GM06990 (cell line): ENCODE data around the gene SNX32.

ENCODE experiments used
- DNase-seq: peaks from one replicate; pipeline ENCODE4 v3.0.0-alpha.2; 2011; ENCODE audit not compliant: insufficient read length; ENCODE audit errors: extremely low read depth
- H3K27me3 ChIP-seq: replicated peaks from 2 replicates; pipeline ENCODE4 v1.6.0; 2011; ENCODE audit warnings: low read length; ENCODE audit not compliant: control insufficient read depth, insufficient read depth
- H3K36me3 ChIP-seq: 2 replicates; pipeline ENCODE4 v1.5.1; 2011; ENCODE audit warnings: low read length; ENCODE audit not compliant: control insufficient read depth, insufficient read depth
- H3K4me3 ChIP-seq: replicated peaks from 2 replicates; pipeline ENCODE4 v1.5.1; 2011; ENCODE audit warnings: low read depth, mild to moderate bottlenecking, control low read depth, low read length
- CTCF ChIP-seq: IDR thresholded peaks from 2 replicates; pipeline ENCODE4 v1.5.1; 2011; ENCODE audit warnings: low read length, control low read depth, mild to moderate bottlenecking, inconsistent platforms; ENCODE audit not compliant: insufficient read depth, poor library complexity, severe bottlenecking

SNX32 gene

GRCh38 chr11:65787649-65788622 lies 45.8 kb upstream of the SNX32 start:
- DNase-seq: no peak
- no peak for TF ChIP-seq CTCF
- Histone ChIP-seq H3K4me3 (no peak overlapping the region), H3K36me3 (no peaks in the 10 kb centered on the region), H3K27me3 (peaks cover 3% of the 10 kb centered on the region)

DNA sequence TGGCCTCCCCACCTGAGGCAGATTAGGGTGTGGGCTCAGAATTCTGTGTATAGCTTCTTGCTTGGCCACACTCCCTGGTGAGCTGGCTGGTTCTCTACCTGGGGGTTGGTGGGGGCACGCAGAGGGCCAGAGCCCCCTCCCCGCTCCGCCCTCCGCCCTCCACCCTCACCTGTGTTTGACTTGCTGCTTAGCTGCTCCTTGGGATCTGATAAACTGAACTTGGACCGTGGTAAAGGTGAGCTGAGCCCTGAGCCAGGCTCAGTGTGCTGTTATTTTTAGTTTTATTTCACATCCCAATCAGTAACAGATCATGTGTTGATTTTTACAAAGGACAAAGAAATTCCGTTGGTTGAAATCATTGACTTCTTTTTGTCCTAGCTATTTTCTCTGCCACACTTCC lies 44.9 kb upstream of the SNX32 start:
- Histone ChIP-seq H3K27me3 (peaks cover 3% of the 10 kb centered on the region), H3K36me3 (no peaks in the 10 kb centered on the region), H3K4me3 (no peak overlapping the region)
- DNase-seq: no peak
- no peak for TF ChIP-seq CTCF

DNA sequence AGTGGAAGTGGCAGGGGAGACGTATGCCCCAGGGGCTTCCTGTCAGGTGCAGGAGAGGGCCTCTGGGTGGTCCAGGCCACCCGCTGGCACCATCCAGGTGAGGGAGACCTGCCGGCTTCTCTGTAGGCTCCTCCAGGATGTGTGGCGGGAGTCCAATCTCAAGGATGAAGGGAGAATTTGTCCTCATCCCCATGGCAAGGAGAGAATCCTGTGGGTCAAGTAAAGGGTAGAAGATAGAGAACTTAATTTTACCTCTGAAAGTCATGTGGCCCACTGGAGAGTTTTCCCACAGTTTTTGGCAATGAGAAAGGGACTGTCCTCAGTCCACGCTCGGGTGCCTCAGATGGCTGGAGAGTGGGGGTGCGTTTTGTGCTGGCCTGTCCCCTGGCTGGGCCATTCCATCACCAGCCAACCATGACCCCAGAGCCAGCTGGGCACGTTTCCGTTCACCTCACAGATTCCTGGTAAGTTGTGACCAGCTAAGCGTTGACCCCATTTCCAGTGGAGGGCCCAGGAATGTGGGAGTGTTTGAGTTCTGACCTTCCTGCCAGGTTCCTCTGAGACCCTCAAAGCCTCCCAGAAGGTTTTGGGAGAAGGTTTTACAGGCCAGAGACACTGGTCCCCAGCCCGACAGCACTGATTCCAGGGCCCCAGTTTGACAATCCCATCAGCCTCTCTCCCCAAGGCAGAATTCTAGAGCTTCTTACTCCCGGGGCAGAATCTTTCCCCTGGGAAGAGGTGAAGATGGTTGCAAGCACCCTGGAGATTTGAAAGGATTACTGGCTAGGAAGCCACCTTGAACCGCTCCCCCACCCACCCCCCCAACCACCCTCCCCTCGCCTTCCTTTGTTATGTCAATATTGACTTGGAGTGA lies 44.3 kb upstream of the SNX32 start:
- H3K27me3 ChIP-seq: peaks cover 3% of the 10 kb centered on the region
- TF ChIP-seq CTCF: no peak
- H3K4me3 ChIP-seq: no peak overlapping the region
- no peaks in the 10 kb centered on the region for H3K36me3 ChIP-seq
- no peak for DNase-seq

GRCh38 chr11:65790104-65790901 lies 43.5 kb upstream of the SNX32 start:
- H3K27me3 ChIP-seq: peaks cover 3% of the 10 kb centered on the region
- no peak for TF ChIP-seq CTCF
- H3K4me3 ChIP-seq: no peak overlapping the region
- H3K36me3 ChIP-seq: no peaks in the 10 kb centered on the region
- DNase-seq: no peak

DNA sequence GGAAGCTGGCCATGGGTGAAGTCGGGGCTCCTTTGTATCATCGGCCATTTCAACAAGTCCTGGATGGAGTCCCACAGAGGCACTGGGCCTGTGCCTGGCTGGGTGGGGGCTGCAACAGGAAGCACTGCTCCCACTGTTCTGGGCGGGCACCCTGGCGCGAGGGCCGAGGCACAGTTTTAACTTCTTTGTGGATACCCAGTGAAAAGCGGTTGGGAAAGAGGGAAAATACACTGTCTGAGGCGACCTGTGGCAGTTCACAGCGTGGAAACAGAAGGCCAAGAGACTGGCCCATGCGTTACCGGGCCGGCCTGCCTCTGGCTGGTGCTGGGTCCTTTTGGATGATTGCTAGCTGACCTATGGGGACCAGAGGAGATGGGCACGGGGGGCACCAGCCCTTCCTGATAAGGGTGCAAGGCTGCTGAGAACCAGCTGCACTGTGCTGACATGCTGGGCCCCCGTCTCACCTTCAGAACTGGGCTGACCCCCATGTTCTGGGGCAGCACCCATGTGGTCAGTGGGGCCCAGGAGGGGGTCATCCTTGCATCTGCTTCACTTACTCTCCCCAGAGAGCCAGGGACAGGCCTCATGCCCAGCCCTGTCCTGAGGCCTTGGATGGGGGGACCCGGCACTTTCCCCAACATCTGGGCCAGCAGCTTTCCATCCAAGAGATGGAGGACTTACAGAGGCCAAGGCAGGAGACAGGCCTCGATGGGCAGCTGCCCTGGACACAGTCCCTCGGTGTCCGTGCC lies 42.7 kb upstream of the SNX32 start:
- Histone ChIP-seq H3K36me3 (no peaks in the 10 kb centered on the region), H3K4me3 (no peak overlapping the region), H3K27me3 (peaks cover 3% of the 10 kb centered on the region)
- TF ChIP-seq CTCF: no peak
- no peak for DNase-seq
